GM21367 (cell line): Measurements from ENCODE around the gene BTN3A1.
"Not testable (repeated sequence)": the region's sequence is repeated elsewhere in the genome, so short reads cannot be mapped to it uniquely, and the experiment has no call there.

ENCODE experiments used
- ATAC-seq: cut with Tn5 transposase; IDR thresholded peaks from one replicate; pipeline ENCODE4 v1.9.1; 2021; ENCODE audit not compliant: unreplicated experiment

BTN3A1 gene

DNA sequence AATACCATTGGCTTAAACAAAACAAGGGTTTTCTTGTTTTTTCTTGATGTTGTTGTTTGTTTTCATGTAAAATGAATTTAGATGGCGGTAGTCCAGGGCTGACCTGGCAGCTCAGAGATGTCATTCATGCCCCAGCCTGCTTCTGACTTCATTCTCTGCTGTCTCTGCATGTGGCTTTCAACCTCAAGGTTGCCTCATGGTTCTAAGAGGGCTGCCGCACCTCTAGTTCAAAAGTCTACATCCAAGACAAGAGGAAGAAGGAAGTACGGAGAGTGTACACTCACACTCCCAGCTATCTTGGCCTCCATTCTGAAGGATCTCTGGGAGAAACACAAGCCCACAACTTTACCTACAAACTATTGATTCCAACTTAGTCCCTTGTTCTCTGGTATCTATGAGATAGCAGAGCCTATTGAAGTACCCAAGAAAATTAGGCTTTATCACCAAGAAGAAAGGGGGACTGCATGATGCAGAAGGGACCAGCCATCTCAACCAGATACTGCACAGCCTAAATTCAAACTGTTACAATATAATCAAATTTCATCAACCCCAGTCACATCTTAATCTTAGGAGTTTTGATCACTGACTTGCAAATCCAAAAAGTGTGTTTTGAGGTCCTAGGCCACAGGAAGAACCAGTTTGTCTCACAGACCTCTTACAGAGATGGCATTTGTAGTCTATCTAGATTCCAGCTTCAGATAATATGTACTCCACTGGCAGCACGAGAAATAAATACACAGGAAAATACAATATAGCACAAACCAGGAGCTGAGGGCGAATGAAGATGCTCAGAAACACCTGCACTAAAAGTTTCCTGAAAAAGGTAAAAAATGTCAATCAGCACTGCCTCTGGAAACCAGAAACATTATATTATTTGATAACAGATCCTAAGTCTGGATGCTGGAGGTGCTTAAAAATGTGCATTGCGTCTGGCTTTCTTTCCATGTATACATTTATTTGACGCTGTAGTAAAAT, 37.4 kb downstream of the BTN3A1 start:
- no peak for ATAC-seq

DNA sequence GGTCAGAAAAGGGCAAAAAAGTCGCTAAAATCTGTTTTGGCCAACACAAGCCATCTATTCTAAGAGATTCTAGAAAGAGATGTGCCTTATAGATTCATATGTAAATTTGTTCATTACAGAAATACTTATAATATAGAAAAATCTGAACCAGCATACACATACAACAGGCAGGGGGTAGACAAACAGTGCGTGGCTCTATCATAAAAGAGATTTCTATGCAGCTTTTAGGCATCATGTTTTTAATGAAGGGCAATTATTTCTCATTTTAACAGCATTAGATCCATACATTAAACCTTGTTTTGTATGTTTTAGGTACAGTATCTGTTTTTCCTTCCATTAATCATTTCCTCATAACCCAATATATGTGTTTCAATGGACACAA, 38.9 kb downstream of the BTN3A1 start:
- ATAC-seq, result no peak

DNA sequence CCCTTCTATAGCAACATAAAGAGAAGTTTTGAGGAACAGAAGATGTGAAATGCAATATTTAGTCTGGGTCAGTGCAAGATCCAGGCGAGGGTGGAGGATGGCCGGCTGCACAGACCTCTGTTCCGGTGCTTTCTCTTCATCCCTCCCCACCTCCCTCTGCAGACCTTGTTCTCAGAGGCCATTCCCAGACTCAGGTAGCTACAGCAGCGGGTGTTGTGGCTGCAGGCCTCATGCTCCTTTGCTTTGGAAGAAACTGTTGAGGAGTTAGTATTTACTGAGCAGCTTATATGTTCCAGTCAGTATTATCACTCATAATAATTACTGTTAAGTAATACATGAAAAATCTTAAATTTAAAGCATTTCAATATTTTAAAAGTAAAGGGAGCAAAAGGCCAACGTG, 39.9 kb downstream of the BTN3A1 start:
- ATAC-seq, result no peak

DNA sequence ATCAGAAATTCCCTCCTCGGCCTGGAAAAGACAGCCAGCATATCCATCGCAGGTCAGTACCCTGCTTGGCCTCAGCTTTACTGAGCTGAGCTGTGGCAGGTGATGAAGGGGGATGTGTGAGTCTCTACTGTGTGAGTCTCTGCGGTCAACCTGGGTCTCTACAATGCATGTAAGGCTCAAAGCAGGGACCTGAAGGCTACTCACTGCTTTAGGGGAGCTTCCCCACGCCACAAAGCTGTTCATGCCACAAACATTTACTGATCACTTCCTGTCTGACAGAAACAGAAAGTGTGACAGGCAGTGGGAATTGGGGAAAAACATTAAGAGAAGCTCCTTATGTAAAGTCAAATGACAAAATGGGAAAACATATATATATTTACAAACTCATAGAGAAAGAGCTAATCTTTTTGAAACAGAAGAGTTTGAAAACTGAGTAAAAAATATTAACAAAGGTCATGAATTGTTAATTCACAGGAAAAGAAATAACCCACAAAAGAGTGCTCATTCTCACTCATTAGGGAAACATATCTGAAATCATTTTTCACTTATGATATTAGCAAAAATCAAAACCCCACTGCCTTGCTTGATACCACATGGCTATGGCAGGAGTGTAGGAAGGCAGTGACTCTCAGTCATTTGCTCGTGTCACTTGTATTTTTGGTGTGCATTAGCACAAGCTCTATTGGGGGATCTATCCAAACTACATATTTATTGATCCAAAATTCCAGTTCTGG, 44.0 kb downstream of the BTN3A1 start:
- ATAC-seq, result peak; percentile 60

DNA sequence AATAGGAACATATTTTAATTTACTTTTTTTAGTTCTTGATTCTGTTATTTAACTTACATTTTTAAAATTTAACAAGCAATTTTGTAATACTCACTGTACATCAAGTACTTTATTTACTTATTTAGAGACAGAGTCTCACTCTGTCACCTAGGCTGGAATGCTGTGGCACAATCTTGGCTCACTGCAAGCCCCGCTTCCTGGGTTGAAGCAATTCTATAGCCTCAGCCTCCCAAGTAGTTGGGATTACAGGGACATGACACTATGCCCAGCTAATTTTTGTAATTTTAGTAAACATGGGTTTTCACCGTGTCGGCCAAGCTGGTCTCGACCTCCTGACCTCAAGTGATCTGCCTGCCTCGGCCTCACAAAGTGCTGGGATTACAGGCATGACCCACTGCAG, 45.2 kb downstream of the BTN3A1 start:
- no peak for ATAC-seq

DNA sequence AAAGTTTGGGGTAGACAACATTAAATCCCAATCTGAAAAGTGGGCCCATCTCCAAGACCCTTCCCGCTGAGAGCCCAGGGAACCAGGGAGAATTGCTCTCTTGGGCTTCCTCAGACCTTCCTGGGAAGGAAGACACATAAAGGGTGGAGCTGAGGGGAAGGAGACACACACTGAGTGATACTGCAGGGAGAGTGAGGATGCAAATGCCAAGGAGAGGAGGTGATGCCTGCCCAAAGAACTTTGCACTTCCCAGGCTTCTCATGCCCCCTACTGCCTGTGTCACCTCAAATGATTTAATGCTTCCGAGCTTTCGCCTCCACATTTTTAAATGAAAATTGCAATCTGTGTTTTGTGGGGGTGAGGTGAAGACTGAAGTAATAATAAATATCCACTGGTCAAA, 48.2 kb downstream of the BTN3A1 start:
- ATAC-seq, result no peak

DNA sequence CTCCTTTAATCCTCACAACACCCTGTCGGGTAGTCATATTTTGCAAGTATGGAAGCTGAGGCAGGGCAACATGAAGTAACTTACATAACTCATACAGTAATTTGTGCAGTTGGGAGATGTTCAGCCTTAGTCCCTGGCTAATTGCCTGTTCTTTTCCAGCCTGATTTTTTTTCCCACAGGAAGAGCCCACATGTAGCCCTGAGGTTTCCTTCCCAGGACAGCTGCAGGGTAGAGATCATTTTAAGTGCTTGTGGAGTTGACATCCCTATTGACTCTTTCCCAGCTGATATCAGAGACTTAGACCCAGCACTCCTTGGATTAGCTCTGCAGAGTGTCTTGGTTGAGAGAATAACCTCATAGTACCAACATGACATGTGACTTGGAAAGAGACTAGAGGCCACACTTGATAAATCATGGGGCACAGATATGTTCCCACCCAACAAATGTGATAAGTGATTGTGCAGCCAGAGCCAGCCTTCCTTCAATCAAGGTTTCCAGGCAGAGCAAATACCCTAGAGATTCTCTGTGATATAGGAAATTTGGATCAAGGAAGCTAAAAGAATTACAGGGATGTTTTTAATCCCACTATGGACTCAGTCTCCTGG, 50.7 kb downstream of the BTN3A1 start:
- no peak for ATAC-seq

DNA sequence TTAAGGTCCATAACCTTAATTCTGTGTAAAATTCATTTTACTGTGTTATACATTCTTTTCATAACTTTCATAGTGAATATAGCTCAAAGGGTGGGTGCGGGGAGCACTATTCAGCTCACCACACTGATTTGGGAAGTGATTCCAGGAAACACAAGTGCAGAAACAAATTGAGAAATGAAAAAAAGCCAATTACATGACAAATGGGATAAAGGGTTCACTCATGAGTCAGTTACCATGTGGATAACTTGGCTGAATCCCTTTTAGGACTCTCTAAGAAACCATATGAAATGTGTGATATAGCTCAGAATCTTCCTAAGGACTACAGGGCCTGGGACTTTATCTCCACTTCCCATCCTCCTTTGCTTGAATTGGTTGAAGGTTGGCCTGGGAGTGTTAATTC, 52.6 kb downstream of the BTN3A1 start:
- no peak for ATAC-seq

DNA sequence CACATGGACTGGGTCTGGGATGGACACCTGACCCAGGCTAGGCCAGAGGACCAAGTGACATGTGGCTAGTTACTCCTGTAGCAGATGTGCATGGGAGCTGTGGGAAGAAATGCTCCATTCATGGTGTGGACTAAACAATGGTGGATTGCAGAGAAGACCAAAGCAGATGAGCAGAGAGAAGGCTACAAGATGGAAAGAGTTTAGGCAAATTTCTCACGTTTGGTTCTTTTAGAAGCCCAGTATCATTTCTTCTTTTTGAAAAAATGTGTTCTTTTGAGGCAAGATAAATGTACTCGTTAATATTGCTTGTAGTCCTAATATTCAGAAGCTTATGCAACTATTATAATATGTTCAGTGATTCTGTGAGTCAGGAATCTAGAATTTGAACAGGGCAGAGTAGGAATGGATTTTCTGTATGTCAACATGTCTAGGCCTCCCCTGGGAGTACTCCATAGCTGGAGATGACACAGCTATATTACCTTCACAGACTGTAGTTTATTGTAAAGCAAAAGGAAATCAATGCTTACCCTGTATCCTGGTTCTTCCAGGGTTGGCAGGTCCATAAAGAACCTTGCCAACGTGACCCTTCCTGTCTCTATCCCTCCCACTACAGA, 53.4 kb downstream of the BTN3A1 start:
- no peak for ATAC-seq

DNA sequence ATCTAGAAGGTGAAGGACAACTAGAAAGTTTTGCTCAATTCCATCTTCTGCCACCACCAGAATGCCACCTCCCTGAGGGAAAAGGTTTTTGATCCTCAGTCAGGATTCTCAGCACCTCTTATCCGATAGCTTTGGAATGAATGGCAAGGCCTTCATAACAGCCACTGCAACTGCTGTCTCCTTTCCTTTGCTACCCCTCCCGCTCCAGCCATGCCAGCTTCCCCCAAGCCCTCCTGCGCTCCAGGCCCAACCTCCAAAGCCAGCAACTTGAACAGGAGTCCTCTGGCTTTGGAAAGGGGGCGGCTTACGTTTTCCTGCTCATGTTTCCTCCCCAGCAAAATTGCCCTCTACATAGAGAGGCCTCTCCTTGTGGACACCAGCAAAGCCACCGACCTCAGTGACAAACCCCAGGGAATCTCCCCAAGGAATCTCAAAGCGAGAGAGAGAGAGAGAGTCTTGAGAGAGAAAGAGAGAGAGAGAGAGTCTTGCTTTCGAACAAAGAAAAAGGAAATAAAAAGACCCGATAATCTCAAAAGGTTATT, 55.3 kb downstream of the BTN3A1 start:
- no peak for ATAC-seq

DNA sequence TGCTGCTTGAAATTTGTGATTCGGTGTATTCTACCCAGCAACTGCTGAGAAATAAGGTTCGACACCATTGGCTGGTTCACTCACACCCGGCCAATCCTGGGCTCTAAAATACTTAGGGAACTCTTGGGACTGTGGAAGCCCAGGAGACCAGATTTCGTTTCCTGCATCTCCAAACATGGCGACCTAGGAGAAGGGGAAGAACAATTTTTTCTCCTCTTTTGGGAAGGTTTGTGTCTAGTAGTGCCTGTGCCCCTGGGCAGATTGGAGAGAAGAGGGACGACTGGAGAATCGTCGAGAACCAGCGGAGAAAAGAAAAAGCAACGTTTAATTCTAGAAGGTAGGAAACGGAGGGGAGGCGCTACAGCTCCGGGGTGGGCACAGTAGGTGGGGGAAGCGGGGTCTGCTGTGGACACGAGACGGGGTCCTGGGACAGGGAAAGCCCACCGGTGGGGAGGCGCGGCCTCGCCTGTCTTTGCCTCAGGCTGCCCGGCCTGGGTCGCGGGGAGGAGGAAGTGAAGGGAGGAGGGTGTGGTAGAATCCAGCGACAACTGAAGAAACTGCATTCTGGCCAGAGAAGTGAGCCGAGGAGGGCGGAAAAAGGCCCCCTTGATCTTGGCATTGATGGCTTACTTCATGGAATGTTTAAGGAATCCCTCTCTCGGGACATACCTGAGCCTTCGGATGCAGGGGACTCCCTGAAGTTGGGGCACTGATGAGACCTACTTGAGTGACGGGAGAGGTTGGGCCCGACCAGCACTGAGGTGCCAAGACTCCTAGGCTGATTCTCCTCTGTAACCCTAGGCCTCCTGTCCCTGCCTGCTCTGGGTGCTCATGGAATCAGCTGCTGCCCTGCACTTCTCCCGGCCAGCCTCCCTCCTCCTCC, 56.0 kb downstream of the BTN3A1 start, which contains the start of gene BTN2A1:
BTN2A1 (plus strand) TSS at position 150 of the 883 bp plus-strand sequence; CDS start at position 832, 682 bp downstream.
- peak; percentile 89 for ATAC-seq

DNA sequence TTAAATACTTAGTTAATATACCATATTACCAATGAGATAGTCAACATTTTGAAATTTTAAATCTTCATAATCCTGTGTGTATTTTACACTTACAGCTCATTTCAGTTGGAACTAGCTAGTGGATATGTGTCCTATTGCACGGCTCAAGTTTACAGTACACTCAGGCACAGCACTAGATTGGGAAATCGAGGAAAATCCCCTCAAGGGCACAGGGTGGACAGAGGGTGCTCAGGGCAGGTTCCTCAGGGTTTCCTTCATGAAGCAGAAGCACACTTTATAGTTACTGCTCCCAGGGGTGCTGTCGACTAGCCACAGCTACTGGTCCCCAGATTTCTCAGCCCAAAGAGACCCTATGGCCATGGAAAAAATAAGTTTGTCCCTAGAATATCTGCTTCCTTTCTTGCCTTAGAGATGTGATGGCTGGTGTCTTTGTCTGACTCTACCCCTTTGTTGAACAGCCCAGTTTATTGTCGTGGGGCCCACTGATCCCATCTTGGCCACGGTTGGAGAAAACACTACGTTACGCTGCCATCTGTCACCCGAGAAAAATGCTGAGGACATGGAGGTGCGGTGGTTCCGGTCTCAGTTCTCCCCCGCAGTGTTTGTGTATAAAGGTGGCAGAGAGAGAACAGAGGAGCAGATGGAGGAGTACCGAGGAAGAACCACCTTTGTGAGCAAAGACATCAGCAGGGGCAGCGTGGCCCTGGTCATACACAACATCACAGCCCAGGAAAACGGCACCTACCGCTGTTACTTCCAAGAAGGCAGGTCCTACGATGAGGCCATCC, 57.1 kb downstream of the BTN3A1 start:
- ATAC-seq, result no peak

DNA sequence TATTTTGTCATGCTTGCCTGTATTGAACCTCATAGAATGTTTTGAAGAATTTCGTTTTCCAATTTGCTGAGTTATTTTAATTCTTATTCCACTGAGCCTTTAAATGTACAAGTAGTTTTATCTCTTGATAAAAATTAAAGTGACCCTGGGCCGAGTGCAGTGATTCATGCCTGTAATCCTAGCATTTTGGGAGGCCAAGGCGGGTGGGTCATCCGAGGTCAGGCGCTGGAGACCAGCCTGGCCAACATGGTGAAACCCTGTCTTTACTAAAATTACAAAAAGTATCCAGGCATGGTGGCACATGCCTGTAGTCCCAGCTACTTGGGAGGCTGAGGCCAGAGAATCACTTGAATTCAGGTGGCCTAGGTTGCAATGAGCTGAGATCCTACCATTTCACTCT, 59.3 kb downstream of the BTN3A1 start:
- ATAC-seq, result not testable (repeated sequence)

DNA sequence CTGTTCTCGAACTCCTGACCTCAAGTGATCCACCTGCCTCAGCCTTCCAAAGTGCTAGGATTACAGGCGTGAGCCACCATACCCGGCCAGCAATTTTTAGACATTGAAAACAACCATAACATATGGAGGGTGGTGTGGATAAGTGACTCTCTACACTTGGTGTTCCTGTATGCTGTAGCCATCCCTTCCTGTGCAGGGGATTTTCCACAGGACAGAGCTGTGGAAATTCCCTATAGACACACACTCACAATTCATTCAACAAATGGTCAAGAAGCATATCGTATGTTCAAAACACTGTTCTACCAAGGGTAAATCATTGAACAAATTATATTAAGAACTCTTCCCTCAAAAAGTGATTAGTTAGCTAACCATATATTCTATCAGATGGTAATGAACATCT, 61.9 kb downstream of the BTN3A1 start:
- no peak for ATAC-seq

DNA sequence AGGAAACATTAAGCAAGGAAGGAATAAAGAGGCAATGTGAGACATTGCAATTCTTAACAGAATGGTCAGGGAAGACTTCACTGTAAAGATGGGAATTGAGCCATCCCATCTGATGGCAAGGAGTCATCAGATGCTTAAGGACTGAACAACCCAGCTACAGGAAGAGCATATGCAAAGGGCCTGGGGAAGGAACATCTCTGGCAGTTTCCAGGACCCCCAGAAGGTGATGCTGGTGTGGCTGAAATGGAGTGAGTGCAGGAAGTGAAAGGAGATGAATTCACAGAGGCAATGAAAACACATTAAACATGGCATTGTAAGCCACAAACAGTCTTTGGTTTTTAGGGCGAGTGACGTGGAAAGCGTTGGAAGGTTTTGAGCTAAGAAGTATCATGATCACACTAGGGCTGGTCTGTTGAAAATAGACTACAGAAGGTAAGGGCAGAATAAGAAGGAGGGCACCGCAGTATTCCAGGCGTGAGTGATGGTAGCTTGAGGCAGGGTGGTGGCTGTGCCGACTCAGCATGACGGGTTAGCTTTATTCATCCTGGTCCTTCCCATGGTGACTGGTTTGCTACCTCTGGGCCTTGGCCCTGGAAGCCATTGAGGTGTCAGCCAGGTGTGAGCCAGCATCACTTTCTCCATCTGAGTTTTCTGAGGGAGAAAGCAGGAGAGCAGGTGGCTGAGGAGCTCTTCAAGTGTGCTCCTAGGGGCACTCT, 62.5 kb downstream of the BTN3A1 start:
- no peak for ATAC-seq
